Gastrocnemius medialis (tissue), 4 donors: Measurements from ENCODE around the gene ZDHHC12.

ENCODE experiments used
- POLR2A ChIP-seq, 2 donors: fragments of 450-650 bp; IDR thresholded peaks; one replicate each; pipeline ENCODE4 v1.6.1; 2017; ENCODE audit warnings: antibody characterized with exemption in 2 of 2, mild to moderate bottlenecking in 2 of 2, moderate library complexity in 2 of 2
- TF ChIP-seq, protein P1 (sequence below), 5 experiments: fragments of 450-650 bp in 3 of 5; fragments of 200-600 bp in 2 of 5; sonication (generic) in 2 of 5; IDR thresholded peaks in 4 of 5; conservative IDR thresholded peaks in 1 of 5; 1 replicate in 4 of 5; 2 replicates in 1 of 5; pipeline ENCODE4 v1.5.1; 2016 to 2019; ENCODE audit warnings: antibody characterized with exemption in 5 of 5, mild to moderate bottlenecking in 3 of 5, moderate library complexity in 3 of 5

DNA sequence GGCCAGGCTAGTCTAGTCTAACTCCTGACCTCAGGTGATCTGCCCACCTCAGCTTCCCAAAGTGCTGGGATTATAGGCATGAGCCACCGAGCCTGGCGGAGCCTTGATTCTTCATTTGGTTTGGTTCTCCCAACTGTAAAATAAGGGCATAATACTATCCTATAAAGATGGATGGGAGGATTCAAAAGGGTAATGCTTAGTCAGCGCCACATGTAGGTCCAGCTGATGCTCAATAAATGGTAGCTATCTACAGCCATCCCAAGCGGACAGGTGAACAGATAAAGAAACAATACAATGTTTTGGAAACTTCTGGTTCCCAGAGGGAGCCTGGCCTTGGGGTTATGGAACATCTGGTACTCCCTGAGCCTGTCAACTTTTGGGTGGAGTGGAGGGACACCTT, 48.5 kb downstream of the ZDHHC12 start:
- TF ChIP-seq, protein P1, sequence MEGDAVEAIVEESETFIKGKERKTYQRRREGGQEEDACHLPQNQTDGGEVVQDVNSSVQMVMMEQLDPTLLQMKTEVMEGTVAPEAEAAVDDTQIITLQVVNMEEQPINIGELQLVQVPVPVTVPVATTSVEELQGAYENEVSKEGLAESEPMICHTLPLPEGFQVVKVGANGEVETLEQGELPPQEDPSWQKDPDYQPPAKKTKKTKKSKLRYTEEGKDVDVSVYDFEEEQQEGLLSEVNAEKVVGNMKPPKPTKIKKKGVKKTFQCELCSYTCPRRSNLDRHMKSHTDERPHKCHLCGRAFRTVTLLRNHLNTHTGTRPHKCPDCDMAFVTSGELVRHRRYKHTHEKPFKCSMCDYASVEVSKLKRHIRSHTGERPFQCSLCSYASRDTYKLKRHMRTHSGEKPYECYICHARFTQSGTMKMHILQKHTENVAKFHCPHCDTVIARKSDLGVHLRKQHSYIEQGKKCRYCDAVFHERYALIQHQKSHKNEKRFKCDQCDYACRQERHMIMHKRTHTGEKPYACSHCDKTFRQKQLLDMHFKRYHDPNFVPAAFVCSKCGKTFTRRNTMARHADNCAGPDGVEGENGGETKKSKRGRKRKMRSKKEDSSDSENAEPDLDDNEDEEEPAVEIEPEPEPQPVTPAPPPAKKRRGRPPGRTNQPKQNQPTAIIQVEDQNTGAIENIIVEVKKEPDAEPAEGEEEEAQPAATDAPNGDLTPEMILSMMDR (IDR thresholded peaks at IDR 0.05 in 4 of 5, conservative IDR thresholded peaks at IDR 0.05 in 1 of 5), result no peak
- no peak for TF ChIP-seq POLR2A (IDR thresholded peaks at IDR 0.05)
